ENCODE results near the gene CACNA1G. TPM values are rescaled to one million over a fixed set of nuclear protein-coding genes. Genes with fewer than 3 reads are reported as not detected.

The CACNA1G gene
- total RNA-seq, 1 experiment from 2014 or later, result 0.04 TPM

DNA sequence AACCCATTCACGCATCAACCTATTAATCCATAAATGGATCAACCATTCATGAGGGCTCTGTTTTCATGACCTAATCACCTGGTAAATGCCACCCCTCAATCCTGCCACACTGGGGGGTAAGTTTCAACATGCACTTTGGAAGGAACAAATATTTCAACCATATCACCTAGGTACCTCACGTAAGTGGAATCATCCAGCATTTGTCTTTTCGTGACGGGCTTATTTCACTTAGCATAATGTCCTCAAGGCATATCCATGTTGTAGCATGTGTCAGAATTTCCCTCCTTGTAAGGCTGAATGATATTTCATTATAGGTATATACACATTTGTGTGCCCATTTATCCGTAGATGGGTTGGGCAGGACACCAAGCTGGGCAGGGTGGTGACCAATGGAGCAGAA is 111.6 kb downstream of the CACNA1G start:
- intact Hi-C loops (cut with micrococcal nuclease), result no loop called here
- 0 out of 2 replicates have a peak, but pooled peaks cover under 1% of the 10 kb centered on the region for H3K36me3 ChIP-seq (ENCODE audit: low read depth, low read length)
- POLR2A ChIA-PET (ENCODE audit: unreplicated experiment), result no interaction called here

DNA sequence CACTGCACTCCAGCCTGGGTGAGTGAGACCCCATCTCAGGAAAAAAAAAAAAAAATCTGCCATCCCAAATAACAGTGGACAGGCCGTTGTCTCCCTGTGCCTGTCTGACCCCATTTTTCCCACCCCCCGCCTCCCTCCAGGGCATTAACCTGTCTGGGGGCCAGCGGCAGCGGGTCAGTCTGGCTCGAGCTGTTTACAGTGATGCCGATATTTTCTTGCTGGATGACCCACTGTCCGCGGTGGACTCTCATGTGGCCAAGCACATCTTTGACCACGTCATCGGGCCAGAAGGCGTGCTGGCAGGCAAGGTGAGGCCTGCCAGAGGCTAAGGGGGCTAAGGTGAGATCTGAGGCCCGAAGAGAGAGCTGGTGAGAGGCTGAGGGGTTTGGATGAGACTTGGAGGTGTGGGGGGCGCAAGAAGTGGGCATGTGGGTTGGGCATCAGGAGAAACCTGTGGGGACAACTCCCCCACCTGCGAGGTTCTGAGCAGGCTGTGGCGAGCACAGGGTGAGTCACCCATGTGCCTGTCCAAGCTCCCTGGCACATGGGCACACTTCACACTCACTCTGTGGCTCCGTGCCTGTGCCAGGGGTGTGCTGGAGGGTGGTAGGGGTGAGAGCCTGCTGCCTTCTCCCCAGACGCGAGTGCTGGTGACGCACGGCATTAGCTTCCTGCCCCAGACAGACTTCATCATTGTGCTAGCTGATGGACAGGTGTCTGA is 112.5 kb downstream of the CACNA1G start:
- ChIA-PET POLR2A (ENCODE audit: unreplicated experiment) (interaction anchor here (0.6 to 0.7 kb wide), 2 partner anchors 34 to 130 kb away, joined by 4 read pairs; no protein-coding TSS in a partner anchor), CTCF (interaction anchor here (0.6 kb wide), 1 partner anchor 100 kb away, joined by 3 read pairs; no protein-coding TSS in a partner anchor)
- Histone ChIP-seq H2AFZ (ENCODE audit: low read length) (no peak overlapping the region), H3K4me2 (ENCODE audit: low read length) (no peak overlapping the region; the same call in 1 of the 2 replicates), H3K9ac (ENCODE audit: low read length) (no peak overlapping the region), H3K4me3 (ENCODE audit: low read length) (no peak overlapping the region), H3K9me2 (replicated peaks; ENCODE audit: low read length) (no peaks in the 10 kb centered on the region), H4K20me1 (ENCODE audit: low read length) (no peaks in the 10 kb centered on the region), H3K4me1 (ENCODE audit: insufficient read depth, low read length) (peaks cover 27% of the 10 kb centered on the region), H3K79me2 (ENCODE audit: low read length) (no peaks in the 10 kb centered on the region), H3K9me3 (ENCODE audit: low read length) (no peaks in the 10 kb centered on the region), H3K27ac (ENCODE audit: low read length) (no peak overlapping the region), H3K36me3 (ENCODE audit: low read depth, low read length) (0 out of 2 replicates have a peak, but pooled peaks cover 5% of the 10 kb centered on the region), H3K27me3 (ENCODE audit: low read length) (no peaks in the 10 kb centered on the region), H3F3A (ENCODE audit: low read length, unreplicated experiment) (no peaks in the 10 kb centered on the region)
- ATAC-seq (peak; percentile 86), DNase-seq (peak; percentile 63)
- intact Hi-C loops (cut with micrococcal nuclease), result no loop called here
- BruUV-seq (replicated peaks), result no TSS peak
- TF ChIP-seq, protein P1, sequence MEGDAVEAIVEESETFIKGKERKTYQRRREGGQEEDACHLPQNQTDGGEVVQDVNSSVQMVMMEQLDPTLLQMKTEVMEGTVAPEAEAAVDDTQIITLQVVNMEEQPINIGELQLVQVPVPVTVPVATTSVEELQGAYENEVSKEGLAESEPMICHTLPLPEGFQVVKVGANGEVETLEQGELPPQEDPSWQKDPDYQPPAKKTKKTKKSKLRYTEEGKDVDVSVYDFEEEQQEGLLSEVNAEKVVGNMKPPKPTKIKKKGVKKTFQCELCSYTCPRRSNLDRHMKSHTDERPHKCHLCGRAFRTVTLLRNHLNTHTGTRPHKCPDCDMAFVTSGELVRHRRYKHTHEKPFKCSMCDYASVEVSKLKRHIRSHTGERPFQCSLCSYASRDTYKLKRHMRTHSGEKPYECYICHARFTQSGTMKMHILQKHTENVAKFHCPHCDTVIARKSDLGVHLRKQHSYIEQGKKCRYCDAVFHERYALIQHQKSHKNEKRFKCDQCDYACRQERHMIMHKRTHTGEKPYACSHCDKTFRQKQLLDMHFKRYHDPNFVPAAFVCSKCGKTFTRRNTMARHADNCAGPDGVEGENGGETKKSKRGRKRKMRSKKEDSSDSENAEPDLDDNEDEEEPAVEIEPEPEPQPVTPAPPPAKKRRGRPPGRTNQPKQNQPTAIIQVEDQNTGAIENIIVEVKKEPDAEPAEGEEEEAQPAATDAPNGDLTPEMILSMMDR (conservative IDR thresholded peaks at IDR 0.05; ENCODE audit: low read depth, low read length), result no peak
- TF ChIP-seq EZH2 (IDR thresholded peaks at IDR 0.05; ENCODE audit: low read length, unreplicated experiment), result no peak

More for the DNA sequence above, 111.6 kb downstream of the CACNA1G start:
- H3K27me3 ChIP-seq (ENCODE audit: low read length), result no peaks in the 10 kb centered on the region
- TF ChIP-seq, protein P1 (conservative IDR thresholded peaks at IDR 0.05; ENCODE audit: low read depth, low read length), result no peak
- TF ChIP-seq EZH2phosphoT487 (IDR thresholded peaks at IDR 0.05; ENCODE audit: borderline replicate concordance, low read length) (no peak), EZH2 (IDR thresholded peaks at IDR 0.05; ENCODE audit: low read length, unreplicated experiment) (no peak)
- H3K4me1 ChIP-seq (ENCODE audit: insufficient read depth, low read length), result peaks cover 34% of the 10 kb centered on the region
- H4K20me1 ChIP-seq (ENCODE audit: low read length), result no peaks in the 10 kb centered on the region
- H2AFZ ChIP-seq (ENCODE audit: low read length), result no peak overlapping the region
- H3K27ac ChIP-seq (ENCODE audit: low read length), result no peak overlapping the region
- H3K4me3 ChIP-seq (ENCODE audit: low read length), result no peak overlapping the region
- no peak overlapping the region for H3K9ac ChIP-seq (ENCODE audit: low read length)
- DNase-seq, result no peak
- H3F3A ChIP-seq (ENCODE audit: low read length, unreplicated experiment), result no peaks in the 10 kb centered on the region
- no peaks in the 10 kb centered on the region for H3K9me2 ChIP-seq (replicated peaks; ENCODE audit: low read length)
- CTCF ChIA-PET, result interaction anchor here (1.0 kb wide), 1 partner anchor 23 kb away, joined by 3 read pairs; no protein-coding TSS in a partner anchor
- BruUV-seq (replicated peaks), result no TSS peak
- ATAC-seq, result no peak
- H3K9me3 ChIP-seq (ENCODE audit: low read length), result no peaks in the 10 kb centered on the region
- H3K79me2 ChIP-seq (ENCODE audit: low read length), result no peaks in the 10 kb centered on the region
- H3K4me2 ChIP-seq (ENCODE audit: low read length), result no peak overlapping the region

DNA sequence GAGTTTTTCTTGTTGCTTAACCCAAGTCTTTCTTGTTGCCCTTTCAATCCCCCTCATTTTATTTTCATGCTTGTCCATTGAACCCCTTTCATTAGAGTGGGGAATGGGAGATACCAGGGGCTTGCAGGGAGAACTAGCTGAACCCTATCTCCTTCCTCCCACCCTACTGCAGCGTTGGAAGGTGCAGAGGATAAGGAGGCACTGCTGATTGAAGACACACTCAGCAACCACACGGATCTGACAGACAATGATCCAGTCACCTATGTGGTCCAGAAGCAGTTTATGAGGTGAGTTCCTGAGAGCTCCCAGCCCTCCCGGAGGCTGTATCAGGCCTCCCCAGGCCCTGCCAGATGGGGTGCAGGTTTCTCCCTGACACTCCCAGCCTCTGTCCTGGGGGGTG is 114.7 kb downstream of the CACNA1G start:
- Histone ChIP-seq H3K27me3 (ENCODE audit: low read length) (no peaks in the 10 kb centered on the region), H2AFZ (ENCODE audit: low read length) (no peak overlapping the region), H3K9me3 (ENCODE audit: low read length) (no peaks in the 10 kb centered on the region), H3K4me3 (ENCODE audit: low read length) (no peak overlapping the region), H3F3A (ENCODE audit: low read length, unreplicated experiment) (no peaks in the 10 kb centered on the region), H3K4me1 (ENCODE audit: insufficient read depth, low read length) (peaks cover 18% of the 10 kb centered on the region), H3K36me3 (ENCODE audit: low read depth, low read length) (0 out of 2 replicates have a peak, but pooled peaks cover 5% of the 10 kb centered on the region), H3K79me2 (ENCODE audit: low read length) (no peaks in the 10 kb centered on the region), H3K4me2 (ENCODE audit: low read length) (no peak overlapping the region), H3K9ac (ENCODE audit: low read length) (no peak overlapping the region), H3K9me2 (replicated peaks; ENCODE audit: low read length) (no peaks in the 10 kb centered on the region), H3K27ac (ENCODE audit: low read length) (no peak overlapping the region), H4K20me1 (ENCODE audit: low read length) (no peaks in the 10 kb centered on the region)
- POLR2A ChIA-PET (ENCODE audit: unreplicated experiment), result no interaction called here
- ATAC-seq (no peak), DNase-seq (no peak)
- no TSS peak for BruUV-seq (replicated peaks)
- CTCF ChIA-PET, result no interaction called here
- intact Hi-C loops (cut with micrococcal nuclease), result no loop called here
- TF ChIP-seq EZH2 (IDR thresholded peaks at IDR 0.05; ENCODE audit: low read length, unreplicated experiment) (no peak), EZH2phosphoT487 (IDR thresholded peaks at IDR 0.05; ENCODE audit: borderline replicate concordance, low read length) (no peak)
- TF ChIP-seq, protein P1 (conservative IDR thresholded peaks at IDR 0.05; ENCODE audit: low read depth, low read length), result no peak

Measured in PC-3 (cell line).